Camera-type eye (tissue), 1 donor: Measurements from ENCODE around the gene ZNF14. TPM values are rescaled to one million over a fixed set of nuclear protein-coding genes. Genes with fewer than 3 reads are reported as not detected.

Source experiments
- total RNA-seq: library from RNA; depleted of rRNA; stranded (reverse); fragments of >200 nt; gene quantifications from one replicate; pipeline ENCODE4 v1.2.3, GENCODE V29; 2014

ZNF14 gene
- 30.3 TPM for total RNA-seq

GRCh38 chr19:19732579-19733501, at the start of gene ZNF14:
Gene ZNF14 (minus strand): TSS chr19:19733112. CDS start chr19:19732958, 154 bp downstream.

GRCh38 chr19:19668230-19669012, 64.5 kb downstream of the ZNF14 start, which contains the start of gene ZNF101:
Gene ZNF101 (plus strand): TSS chr19:19668839. CDS start chr19:19668964, 125 bp downstream.

GRCh38 chr19:19663256-19664120, 69.4 kb downstream of the ZNF14 start, which contains the start of gene ATP13A1:
Gene ATP13A1 (minus strand): TSS chr19:19663676. CDS start chr19:19663666, 10 bp downstream.

Other genes starting within 250 kb of the ZNF14 start
- gene TSSK6, start 217.6 kb downstream of the ZNF14 start, total RNA-seq, result 2.4 TPM
- 44.9 TPM for gene NDUFA13, start 216.9 kb downstream of the ZNF14 start, total RNA-seq
- gene YJEFN3, start 204.2 kb downstream of the ZNF14 start, total RNA-seq, result 3.2 TPM
- 3.7 TPM for gene CILP2, start 194.8 kb downstream of the ZNF14 start, total RNA-seq
- 8.6 TPM for gene PBX4, start 114.4 kb downstream of the ZNF14 start, total RNA-seq
- gene LPAR2, start 104.9 kb downstream of the ZNF14 start, total RNA-seq, result 15.4 TPM
- 9.2 TPM for gene GMIP, start 89.5 kb downstream of the ZNF14 start, total RNA-seq
- gene ATP13A1, start 69.4 kb downstream of the ZNF14 start, total RNA-seq, result 80.7 TPM
- 9.3 TPM for gene ZNF101, start 64.3 kb downstream of the ZNF14 start, total RNA-seq
- gene ZNF506, start 88.6 kb upstream of the ZNF14 start, total RNA-seq, result 65.3 TPM
- gene ZNF253, start 132.8 kb upstream of the ZNF14 start, total RNA-seq, result 56.9 TPM
- gene ZNF93, start 167.8 kb upstream of the ZNF14 start, total RNA-seq, result 27.5 TPM